Left renal cortex interstitium (tissue), 4 donors: Measurements from ENCODE around the gene ARL6IP4. TPM values are rescaled to one million over a fixed set of nuclear protein-coding genes. Genes with fewer than 3 reads are reported as not detected.

Experiments
- DNase-seq, 4 donors: peaks; one replicate each; pipeline ENCODE4 v3.0.0-alpha.2; 2013; ENCODE audit warnings: low read depth in 4 of 4, low spot score in 2 of 4, missing footprints in 1 of 4
- polyA plus RNA-seq, 4 donors: library from polyadenylated mRNA; unstranded; fragments of 120-200 nt; gene quantifications; one replicate each; pipeline ENCODE4 v1.2.1, GENCODE V29; 2013; ENCODE audit not compliant: insufficient read length in 4 of 4

Gene ARL6IP4
- polyA plus RNA-seq, 4 donors = 166 to 237 (median 192) TPM

GRCh38 chr12:122958198-122958888, 22.1 kb upstream of the ARL6IP4 start:
- no peak for DNase-seq

GRCh38 chr12:122959566-122960192, 20.8 kb upstream of the ARL6IP4 start:
- DNase-seq = no peak

- DNase-seq = no peak
Observed at GRCh38 chr12:122960193-122960569, 20.3 kb upstream of the ARL6IP4 start.

GRCh38 chr12:122961531-122962329, 18.8 kb upstream of the ARL6IP4 start:
- DNase-seq = no peak

- no peak for DNase-seq
Observed at GRCh38 chr12:122963941-122964265, 16.6 kb upstream of the ARL6IP4 start.

- DNase-seq = no peak
Observed at GRCh38 chr12:122964439-122965257, 15.8 kb upstream of the ARL6IP4 start.

GRCh38 chr12:122965321-122965751, 15.1 kb upstream of the ARL6IP4 start:
- no peak for DNase-seq

GRCh38 chr12:122965851-122966742, 14.4 kb upstream of the ARL6IP4 start, which contains the start of gene ABCB9:
ABCB9 (minus strand) TSS chr12:122966463; CDS start chr12:122960235, 6,228 bp downstream.
- peak in 1 of 4 donors; percentile 82 for DNase-seq

- DNase-seq = no peak
Observed at GRCh38 chr12:122966743-122967550, 13.5 kb upstream of the ARL6IP4 start.

GRCh38 chr12:122968104-122968503, 12.4 kb upstream of the ARL6IP4 start:
- DNase-seq = no peak

- DNase-seq = no peak
Observed at GRCh38 chr12:122969676-122970075, 10.8 kb upstream of the ARL6IP4 start.

GRCh38 chr12:122974274-122974891, 6.1 kb upstream of the ARL6IP4 start:
- DNase-seq = peak; percentile 95 to 100 (median 98)

- peak in 3 of 4 donors; percentile 77 to 86 (median 79) for DNase-seq
Observed at GRCh38 chr12:122974892-122975789, 5.3 kb upstream of the ARL6IP4 start, which contains the start of gene OGFOD2. OGFOD2 (plus strand) TSS chr12:122975244; CDS start chr12:122975252, 8 bp downstream.

- no peak for DNase-seq
Observed at GRCh38 chr12:122975790-122976647, 4.5 kb upstream of the ARL6IP4 start.

- DNase-seq = no peak
Observed at GRCh38 chr12:122976648-122976975, 3.9 kb upstream of the ARL6IP4 start.

GRCh38 chr12:122977153-122977552, 3.3 kb upstream of the ARL6IP4 start:
- no peak for DNase-seq
